ENCODE data around the gene SUGP2. TPM values are rescaled to one million over a fixed set of nuclear protein-coding genes. Genes with fewer than 3 reads are reported as not detected.

Gene SUGP2
- polyA plus RNA-seq, 3 donors = 71.5 to 127 (median 121) TPM

DNA sequence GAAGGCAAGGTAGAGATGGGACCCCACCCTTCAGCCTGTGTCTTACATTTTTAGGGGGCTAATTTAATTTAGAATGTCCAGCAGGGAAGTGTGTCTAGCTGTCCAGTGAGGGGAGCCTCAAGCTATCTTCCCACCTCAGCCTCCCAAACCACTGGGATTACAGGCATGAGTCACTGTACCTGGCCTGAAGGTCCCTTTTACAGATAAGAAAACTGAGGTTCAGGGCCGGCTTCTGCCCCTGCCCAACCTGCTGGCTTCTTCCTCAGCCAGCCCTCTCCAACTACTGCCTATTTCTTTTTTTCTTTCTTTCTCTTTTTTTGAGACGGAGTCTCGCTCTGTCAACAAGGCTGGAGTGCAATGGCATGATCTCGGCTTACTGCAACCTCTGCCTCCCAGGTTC is 72.9 kb downstream of the SUGP2 start:
- no peak for DNase-seq

DNA sequence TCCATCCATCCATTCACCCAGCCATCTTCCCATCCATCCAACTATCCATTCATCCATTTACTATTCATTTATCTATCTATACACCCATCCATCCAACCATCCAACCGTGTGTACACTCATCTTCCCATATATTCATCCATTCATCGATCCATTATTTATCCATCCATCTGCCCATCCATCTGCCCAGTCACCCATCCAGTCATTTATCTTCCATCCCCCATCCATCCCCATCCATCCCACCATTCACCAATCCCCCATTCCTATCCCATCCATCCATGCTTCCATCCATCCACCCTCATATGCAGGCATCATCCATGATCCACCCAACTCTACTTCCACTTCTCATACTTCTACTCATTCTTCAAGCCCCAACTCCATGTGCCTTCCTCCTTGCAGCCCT is 78.3 kb downstream of the SUGP2 start:
- no peak for DNase-seq

DNA sequence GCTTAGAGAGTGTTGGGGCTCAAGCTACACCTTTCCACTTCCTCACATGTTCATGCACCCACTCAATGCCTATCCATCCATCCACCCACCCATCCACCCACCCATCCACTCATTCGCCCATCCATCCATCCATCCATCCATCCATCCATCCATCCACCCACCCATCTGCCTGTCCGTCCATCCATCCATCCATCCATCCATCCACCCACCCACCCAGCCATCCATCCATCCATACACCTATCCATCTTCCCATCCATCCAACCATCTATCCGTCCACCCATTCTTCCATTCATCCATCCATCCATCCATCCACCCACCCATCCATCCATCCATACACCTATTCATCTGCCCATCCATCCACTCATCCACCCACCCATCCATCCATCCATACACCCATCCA is 79.2 kb downstream of the SUGP2 start:
- no peak for DNase-seq

DNA sequence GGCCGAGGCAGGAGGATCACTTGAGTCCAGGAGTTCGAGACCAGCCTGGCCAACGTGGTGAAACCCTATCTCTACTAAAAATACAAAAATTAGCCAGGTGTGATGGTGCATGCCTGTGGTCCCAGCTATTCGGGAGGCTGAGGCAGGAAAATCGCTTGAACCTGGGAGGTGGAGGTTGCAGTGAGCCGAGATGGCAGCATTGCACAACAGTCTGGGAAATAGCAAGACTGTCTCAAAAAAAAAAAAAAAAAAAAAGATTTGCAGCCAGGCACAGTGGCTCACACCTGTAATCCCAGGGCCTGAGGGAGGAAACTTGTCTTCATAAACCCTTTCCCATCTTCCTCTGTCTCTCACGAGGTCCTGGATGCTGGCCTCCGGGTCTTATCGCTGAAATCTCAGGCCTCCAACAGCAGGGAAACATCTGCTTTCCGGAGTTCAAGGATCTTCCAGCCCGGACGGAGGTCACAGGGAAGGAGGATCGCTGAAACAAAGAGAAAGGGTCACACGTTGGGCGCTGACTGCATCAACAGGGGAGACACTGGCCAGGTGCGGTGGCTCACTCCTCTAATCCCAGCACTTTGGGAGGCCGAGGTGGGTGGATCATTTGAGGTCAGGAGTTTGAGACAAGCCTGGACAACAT is 80.8 kb downstream of the SUGP2 start:
- peak; percentile 24 for DNase-seq

DNA sequence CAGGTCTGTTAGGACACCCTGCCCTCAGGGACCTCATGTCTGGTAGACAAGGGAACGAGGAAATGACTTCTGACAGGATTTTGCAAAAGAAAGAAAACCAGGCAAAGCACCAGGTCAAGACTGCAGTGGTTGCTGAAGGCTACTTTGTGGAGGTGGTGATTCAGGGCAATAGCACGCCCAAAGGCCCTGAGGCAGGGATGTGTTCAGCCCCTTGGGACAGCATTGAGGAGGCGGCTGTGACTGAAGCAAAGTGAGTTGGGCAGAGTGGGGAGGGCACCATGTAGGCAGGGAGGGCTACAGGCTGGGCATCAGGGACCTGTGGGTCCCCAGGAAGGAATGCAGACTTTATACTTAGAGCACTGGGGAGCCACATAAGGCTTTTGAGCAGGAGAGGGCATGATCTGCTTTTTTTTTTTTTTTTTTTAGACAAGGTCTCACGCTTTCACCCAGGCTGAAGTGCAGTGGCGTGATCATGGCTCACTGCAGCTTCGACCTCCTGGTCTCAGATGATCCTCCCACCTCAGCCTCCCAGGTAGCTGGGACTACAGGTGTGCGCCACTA is 81.5 kb downstream of the SUGP2 start:
- DNase-seq = no peak

DNA sequence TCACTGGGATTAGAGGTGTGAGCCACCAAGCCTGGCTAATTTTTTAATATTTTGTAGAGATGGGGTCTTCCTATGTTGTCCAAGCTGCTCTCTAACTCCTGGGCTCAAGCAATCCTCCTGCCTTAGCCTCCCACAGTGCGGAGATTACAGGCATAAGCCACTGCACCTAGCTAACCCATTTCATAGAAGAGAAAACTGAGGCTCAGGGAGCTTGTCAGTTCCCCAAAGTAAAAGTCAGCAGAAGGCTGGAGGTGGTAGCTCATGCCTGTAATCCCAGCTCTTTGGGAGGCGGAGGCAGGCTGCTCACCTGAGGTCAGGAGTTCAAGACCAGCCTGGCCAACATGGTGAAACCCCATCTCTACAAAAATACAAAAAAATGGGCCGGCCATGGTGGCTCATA is 83.5 kb downstream of the SUGP2 start:
- DNase-seq = no peak

DNA sequence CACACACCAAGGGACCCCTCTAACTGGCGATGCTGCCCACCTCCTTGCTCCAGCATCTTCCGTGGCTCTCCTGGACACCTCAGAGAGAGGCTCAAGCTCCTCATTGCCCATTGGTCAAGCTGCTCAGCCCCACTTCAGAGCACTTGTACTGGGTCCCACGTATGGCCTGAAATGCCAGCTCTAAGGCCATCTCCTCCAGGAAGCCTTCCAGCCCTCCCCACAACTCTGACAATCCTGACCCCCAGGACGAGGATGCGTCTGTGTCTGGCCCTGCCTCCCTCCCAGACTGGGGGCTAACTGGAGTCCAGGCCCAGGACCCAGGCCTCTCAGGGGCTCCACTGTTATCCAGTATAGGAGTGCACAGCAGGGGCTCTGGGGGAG is 84.4 kb downstream of the SUGP2 start:
- DNase-seq = no peak

DNA sequence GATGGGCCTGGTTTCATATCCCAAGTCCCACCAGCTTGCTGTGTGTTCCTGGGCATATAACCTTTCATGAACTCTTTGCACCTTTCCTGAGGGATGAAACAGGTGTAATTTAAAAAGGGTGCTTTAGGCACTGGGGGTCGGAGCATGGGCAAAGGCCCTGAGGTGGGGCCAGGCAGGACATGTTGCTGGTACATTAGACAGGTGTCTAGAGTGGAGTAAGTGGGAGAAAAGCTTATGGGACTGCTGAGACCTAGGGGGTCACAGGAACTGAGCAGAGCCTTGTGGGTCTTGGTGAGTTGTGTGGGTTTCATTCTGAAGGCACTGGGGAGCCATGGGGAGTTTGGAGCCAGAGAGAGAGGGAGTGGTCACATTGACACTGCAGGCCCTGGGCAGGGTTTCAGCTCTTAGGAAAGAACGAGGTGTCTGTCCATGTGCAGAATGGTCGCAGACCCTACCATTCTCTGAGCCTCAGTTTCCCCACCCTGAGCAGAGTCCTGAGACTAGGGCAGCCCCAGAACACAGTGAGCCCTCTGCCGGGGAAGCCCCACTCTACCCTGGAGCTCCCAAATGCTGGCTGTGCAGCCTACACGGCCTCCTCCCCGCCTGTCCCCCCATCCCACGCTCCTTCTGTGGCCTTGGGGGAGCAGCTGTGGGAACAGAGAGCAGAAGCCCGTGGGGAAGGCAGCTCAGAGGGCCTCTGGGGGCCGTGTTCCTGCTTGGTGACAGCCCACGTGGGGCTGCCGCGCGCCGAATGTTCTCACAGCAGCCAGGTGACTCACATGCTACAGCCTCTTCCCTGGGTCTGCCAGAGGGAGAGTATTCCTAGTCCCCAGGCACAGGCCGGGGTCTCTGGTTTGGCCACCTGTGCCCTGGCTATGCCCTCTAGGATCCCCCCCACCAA is 85.0 kb downstream of the SUGP2 start:
- no peak for DNase-seq

DNA sequence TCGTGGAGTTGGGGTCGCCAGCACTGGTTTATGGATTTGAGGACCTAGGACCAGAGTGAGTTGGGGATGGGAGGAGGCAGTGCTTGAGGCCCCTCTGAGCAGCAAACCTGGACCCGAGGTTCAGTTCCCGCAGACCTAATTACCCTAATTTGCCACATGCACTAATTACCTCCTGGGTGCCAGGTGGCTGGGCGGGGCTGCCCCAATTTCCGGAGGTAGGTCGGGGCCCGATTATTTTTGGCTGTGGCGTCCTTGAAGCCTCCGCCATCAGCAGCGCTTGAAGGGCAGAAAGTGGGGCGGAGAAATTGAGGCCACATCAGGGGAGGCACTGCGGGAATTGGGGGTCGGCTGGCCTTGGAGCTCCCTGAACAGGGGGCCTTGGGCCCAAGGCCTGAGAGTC is 86.4 kb downstream of the SUGP2 start:
- no peak for DNase-seq

DNA sequence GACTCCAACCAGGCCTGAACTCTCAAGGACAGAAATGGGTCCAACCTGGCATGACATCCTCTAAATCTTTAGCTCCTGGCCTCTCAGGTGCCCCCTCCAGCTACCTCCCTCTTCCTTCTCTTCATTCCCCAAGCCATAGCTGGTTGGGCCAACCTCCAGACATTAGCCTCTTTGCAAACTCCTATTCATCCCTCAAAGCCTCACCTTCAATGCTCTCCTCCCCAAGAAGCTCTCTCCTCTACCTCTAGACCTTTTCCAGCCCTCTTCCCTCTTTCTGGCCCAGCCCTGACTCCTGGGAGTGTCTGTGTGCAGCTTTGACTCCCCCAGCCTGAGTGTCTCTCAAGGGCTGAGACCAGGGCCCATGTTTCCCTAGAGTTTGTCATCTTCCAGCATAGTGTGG is 87.0 kb downstream of the SUGP2 start:
- no peak for DNase-seq

DNA sequence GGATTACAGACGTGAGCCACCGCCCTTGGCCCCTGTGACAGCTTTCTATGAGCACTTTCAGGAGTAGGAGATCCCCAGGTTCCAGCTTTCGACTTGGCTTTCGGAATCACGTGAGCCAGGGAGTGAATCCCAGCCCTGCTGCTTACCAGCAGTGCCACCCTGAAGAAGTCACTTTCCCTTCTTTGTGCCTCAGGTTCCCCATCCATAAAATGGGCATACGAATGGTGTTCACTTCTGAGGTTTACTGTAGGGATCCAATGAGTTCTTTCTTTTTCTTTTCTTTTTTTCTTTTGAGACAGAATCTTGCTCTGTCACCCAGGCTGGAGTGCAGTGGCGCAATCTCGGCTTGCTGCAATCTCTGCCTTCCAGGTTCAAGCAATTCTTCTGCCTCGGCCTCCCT is 88.0 kb downstream of the SUGP2 start:
- no peak for DNase-seq

DNA sequence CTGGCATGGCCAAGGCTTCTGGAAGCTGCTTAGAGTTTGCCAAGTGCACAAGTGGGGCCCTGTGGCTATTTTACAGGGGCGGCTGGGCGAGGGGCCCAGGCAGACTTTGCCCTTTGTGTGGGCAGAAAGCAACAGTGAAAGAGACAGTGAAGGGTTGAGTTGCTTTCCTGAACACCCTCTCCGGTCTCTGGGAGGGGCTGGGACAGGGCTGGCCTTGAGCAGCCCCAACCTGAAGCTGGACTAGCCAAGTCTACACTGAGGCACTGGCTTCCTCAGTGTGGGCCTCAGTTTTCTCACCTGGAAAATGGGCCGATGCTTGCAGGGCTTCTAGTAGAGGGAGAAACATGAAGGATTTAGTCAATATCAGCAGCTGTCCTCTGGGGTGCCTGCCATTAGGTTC is 89.9 kb downstream of the SUGP2 start:
- DNase-seq = no peak

DNA sequence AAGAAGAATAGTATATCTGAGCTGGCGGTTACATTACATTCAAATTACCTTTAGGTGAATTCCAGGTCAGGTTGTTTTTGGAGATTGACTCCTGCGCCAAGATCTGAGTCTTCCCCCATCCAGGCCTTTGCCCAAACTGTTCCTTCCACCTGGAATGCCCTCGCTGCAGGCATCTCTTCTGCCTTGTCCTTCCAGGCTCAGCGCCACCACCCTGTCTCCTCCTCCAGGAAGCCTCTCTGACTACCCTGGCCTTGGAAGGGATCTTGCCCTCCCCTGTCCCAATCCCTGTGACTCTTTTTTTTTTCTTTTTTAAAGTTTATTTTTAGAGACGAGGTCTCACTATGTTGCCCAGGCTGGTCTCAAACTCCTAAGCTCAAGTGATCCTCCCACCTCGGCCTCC is 90.6 kb downstream of the SUGP2 start:
- no peak for DNase-seq

DNA sequence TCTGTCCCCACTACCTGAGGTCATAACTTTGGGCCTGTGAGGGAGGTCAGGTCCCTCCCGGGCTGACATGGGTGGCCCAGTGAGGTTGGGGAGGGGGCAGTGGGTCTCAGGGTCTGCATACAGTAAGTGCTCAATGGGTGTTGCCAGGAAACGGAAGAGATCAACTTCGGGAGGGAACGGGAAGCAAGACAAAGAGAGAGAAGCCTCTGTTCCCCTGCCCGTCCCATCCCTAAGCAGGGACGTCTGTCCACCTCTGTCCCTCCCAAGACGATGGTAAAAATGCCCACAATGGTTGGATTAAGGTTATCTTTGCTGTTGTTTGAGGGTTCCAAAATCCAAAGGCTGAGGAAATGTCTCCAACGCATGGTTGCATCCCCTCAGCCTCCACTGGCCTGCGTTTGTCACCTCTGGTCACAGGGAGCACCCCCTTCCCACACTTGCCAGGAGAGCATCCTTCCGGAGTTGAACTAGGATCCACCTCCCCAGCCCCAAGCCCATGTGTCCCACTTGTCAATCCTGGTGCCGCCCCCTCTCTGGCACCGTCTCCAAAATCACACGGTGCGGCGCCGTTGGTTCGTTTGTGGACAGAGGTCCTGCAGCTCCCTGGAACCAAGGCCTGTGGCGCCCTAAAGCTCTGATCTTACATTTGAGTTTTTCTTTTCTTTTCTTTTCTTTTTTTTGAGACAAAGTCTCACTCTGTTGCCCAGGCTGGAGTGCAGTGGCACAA is 91.5 kb downstream of the SUGP2 start:
- DNase-seq = no peak

Other genes starting within 250 kb of the SUGP2 start
- under 1 TPM; 0.10 to 0.56 (median 0.22) TPM for gene COMP, start 242.2 kb downstream of the SUGP2 start, polyA plus RNA-seq (ENCODE audit: insufficient read length in 3 of 3)
- gene UPF1, start 201.6 kb downstream of the SUGP2 start, polyA plus RNA-seq (ENCODE audit: insufficient read length in 3 of 3) = 10 to 100 TPM; 54.6 to 66.1 (median 63.8) TPM
- 1 to 10 TPM; 6.2 to 7.8 (median 7.1) TPM for gene CERS1, start 137.4 kb downstream of the SUGP2 start, polyA plus RNA-seq (ENCODE audit: insufficient read length in 3 of 3)
- gene COPE, start 114.1 kb downstream of the SUGP2 start, polyA plus RNA-seq (ENCODE audit: insufficient read length in 3 of 3) = 100 to 1,000 TPM; 118 to 145 (median 140) TPM
- 10 to 100 TPM; 48.3 to 61.6 (median 57.4) TPM for gene DDX49, start 113.8 kb downstream of the SUGP2 start, polyA plus RNA-seq (ENCODE audit: insufficient read length in 3 of 3)
- gene HOMER3, start 92.3 kb downstream of the SUGP2 start, polyA plus RNA-seq (ENCODE audit: insufficient read length in 3 of 3) = 10 to 100 TPM; 56.2 to 72.4 (median 72.1) TPM
- gene ARMC6, start 86 bp upstream of the SUGP2 start, polyA plus RNA-seq (ENCODE audit: insufficient read length in 3 of 3) = 10 to 100 TPM; 34.7 to 41.6 (median 40.8) TPM
- 10 to 100 TPM; 22.3 to 26.8 (median 22.9) TPM for gene SLC25A42, start 30.5 kb upstream of the SUGP2 start, polyA plus RNA-seq (ENCODE audit: insufficient read length in 3 of 3)
- gene TMEM161A, start 105.0 kb upstream of the SUGP2 start, polyA plus RNA-seq (ENCODE audit: insufficient read length in 3 of 3) = 10 to 100 TPM; 39.3 to 45.5 (median 39.5) TPM
- gene MEF2B, start 136.7 kb upstream of the SUGP2 start, polyA plus RNA-seq (ENCODE audit: insufficient read length in 3 of 3) = 1 to 10 TPM; 2.4 to 3.2 (median 3.0) TPM
- gene BORCS8, start 158.6 kb upstream of the SUGP2 start, polyA plus RNA-seq (ENCODE audit: insufficient read length in 3 of 3) = 10 to 100 TPM; 19.5 to 22.7 (median 20.7) TPM
- gene RFXANK, start 158.7 kb upstream of the SUGP2 start, polyA plus RNA-seq (ENCODE audit: insufficient read length in 3 of 3) = 10 to 100 TPM; 73.8 to 84.1 (median 77.0) TPM
- gene NR2C2AP, start 169.9 kb upstream of the SUGP2 start, polyA plus RNA-seq (ENCODE audit: insufficient read length in 3 of 3) = 10 to 100 TPM; 13.6 to 16.2 (median 14.5) TPM
- gene NCAN, start 178.4 kb upstream of the SUGP2 start, polyA plus RNA-seq (ENCODE audit: insufficient read length in 3 of 3) = under 1 TPM in 2 of 3 donors, not detected in 1; 0.13 to 0.98 TPM
- 1 to 10 TPM; 3.0 to 4.3 (median 3.6) TPM for gene TM6SF2, start 239.8 kb upstream of the SUGP2 start, polyA plus RNA-seq (ENCODE audit: insufficient read length in 3 of 3)